Activated CD8-positive, alpha-beta memory T cell treated with anti-CD3 and anti-CD28 coated beads, Interleukin-2, amount 10 ng/mL, durations not matched to agents 7 days and 5 days (primary cell): Measurements from ENCODE around the gene BOD1L2. TPM values are rescaled to one million over a fixed set of nuclear protein-coding genes. Genes with fewer than 3 reads are reported as not detected.

ENCODE experiments used
- ATAC-seq: fragments of 150-1000 bp; cut with Tn5 transposase; one replicate; pipeline ENCODE4 v1.10.0; 2021; ENCODE audit warnings: moderate library complexity
- CTCF ChIA-PET: fragments of 350-600 bp; sonication (Branson Sonifier 250); formaldehyde crosslinking; loops from one replicate; lab custom pipeline; 2021; ENCODE audit warnings: antibody characterized with exemption; lab: Charles Lee
- DNase-seq: peaks from one replicate; pipeline ENCODE4 v3.0.0-alpha.2; 2020
- H3K27ac Mint-ChIP-seq: one replicate; pipeline ENCODE4 v1.8.0; 2021; ENCODE audit warnings: mild to moderate bottlenecking, mixed read lengths
- H3K27me3 Mint-ChIP-seq: one replicate; pipeline ENCODE4 v1.8.0; 2021; ENCODE audit warnings: mixed read lengths
- H3K36me3 Mint-ChIP-seq: one replicate; pipeline ENCODE4 v1.8.0; 2021; ENCODE audit warnings: mild to moderate bottlenecking, mixed read lengths
- H3K4me1 Mint-ChIP-seq: one replicate; pipeline ENCODE4 v1.8.0; 2021; ENCODE audit warnings: mixed read lengths
- H3K4me3 Mint-ChIP-seq: one replicate; pipeline ENCODE4 v1.8.0; 2021; ENCODE audit warnings: mild to moderate bottlenecking, moderate library complexity, mixed read lengths
- H3K9me3 Mint-ChIP-seq: one replicate; pipeline ENCODE4 v1.8.0; 2022; ENCODE audit warnings: low read depth, mixed read lengths
- total RNA-seq, 2 experiments: library from RNA; stranded (reverse); gene quantifications; one replicate each; pipeline ENCODE4 v1.2.3, GENCODE V29; 2021

The BOD1L2 gene
- total RNA-seq, 2 experiments from 2014 or later, result not detected

GRCh38 chr18:57171026-57171425 lies 24.1 kb downstream of the BOD1L2 start:
- Mint-ChIP-seq H3K4me3 (no peak overlapping the region), H3K27me3 (peaks cover 7% of the 10 kb centered on the region), H3K9me3 (no peaks in the 10 kb centered on the region), H3K4me1 (no peaks in the 10 kb centered on the region), H3K27ac (no peak overlapping the region), H3K36me3 (no peaks in the 10 kb centered on the region)
- no peak for ATAC-seq
- DNase-seq, result no peak
- CTCF ChIA-PET, result interaction anchor here (0.6 to 1.0 kb wide), 2 partner anchors 22 to 381 kb away, joined by 3 read pairs; no protein-coding TSS in a partner anchor

- no peaks in the 10 kb centered on the region for H3K27me3 Mint-ChIP-seq
- no peaks in the 10 kb centered on the region for H3K36me3 Mint-ChIP-seq
- no peak overlapping the region for H3K4me3 Mint-ChIP-seq
- no peak overlapping the region for H3K27ac Mint-ChIP-seq
- CTCF ChIA-PET, result no interaction called here
- no peak for DNase-seq
- no peak for ATAC-seq
- H3K9me3 Mint-ChIP-seq, result no peaks in the 10 kb centered on the region
- H3K4me1 Mint-ChIP-seq, result no peaks in the 10 kb centered on the region
Measured at GRCh38 chr18:57175532-57175931, 28.6 kb downstream of the BOD1L2 start.

- Mint-ChIP-seq H3K36me3 (peaks cover 3% of the 10 kb centered on the region), H3K4me1 (no peaks in the 10 kb centered on the region), H3K4me3 (no peak overlapping the region), H3K9me3 (peaks cover 13% of the 10 kb centered on the region), H3K27ac (no peak overlapping the region), H3K27me3 (peaks cover 3% of the 10 kb centered on the region)
- ATAC-seq (no peak), DNase-seq (no peak)
- CTCF ChIA-PET, result no interaction called here
Measured at GRCh38 chr18:57185434-57185833, 38.5 kb downstream of the BOD1L2 start.

GRCh38 chr18:57188851-57189557 lies 42.1 kb downstream of the BOD1L2 start:
- ATAC-seq (no peak), DNase-seq (no peak)
- H3K27me3 Mint-ChIP-seq, result peaks cover 6% of the 10 kb centered on the region
- H3K9me3 Mint-ChIP-seq, result peaks cover 13% of the 10 kb centered on the region
- CTCF ChIA-PET, result no interaction called here
- H3K27ac Mint-ChIP-seq, result no peak overlapping the region
- H3K4me1 Mint-ChIP-seq, result no peaks in the 10 kb centered on the region
- H3K4me3 Mint-ChIP-seq, result no peak overlapping the region
- H3K36me3 Mint-ChIP-seq, result peaks cover 2% of the 10 kb centered on the region

- no peak overlapping the region for H3K4me3 Mint-ChIP-seq
- H3K36me3 Mint-ChIP-seq, result peaks cover 2% of the 10 kb centered on the region
- no peaks in the 10 kb centered on the region for H3K4me1 Mint-ChIP-seq
- H3K27ac Mint-ChIP-seq, result no peak overlapping the region
- ATAC-seq (no peak), DNase-seq (no peak)
- H3K27me3 Mint-ChIP-seq, result peaks cover 6% of the 10 kb centered on the region
- CTCF ChIA-PET, result no interaction called here
- peaks cover 11% of the 10 kb centered on the region for H3K9me3 Mint-ChIP-seq
Measured at GRCh38 chr18:57190026-57190425, 43.1 kb downstream of the BOD1L2 start.

- Mint-ChIP-seq H3K4me3 (no peak overlapping the region), H3K9me3 (no peaks in the 10 kb centered on the region), H3K27ac (no peak overlapping the region), H3K36me3 (no peaks in the 10 kb centered on the region), H3K4me1 (no peaks in the 10 kb centered on the region), H3K27me3 (peaks cover 6% of the 10 kb centered on the region)
- ATAC-seq (no peak), DNase-seq (no peak)
- CTCF ChIA-PET, result no interaction called here
Measured at GRCh38 chr18:57194070-57194469, 47.2 kb downstream of the BOD1L2 start.

GRCh38 chr18:57194622-57195021 lies 47.7 kb downstream of the BOD1L2 start:
- CTCF ChIA-PET, result no interaction called here
- H3K36me3 Mint-ChIP-seq, result no peaks in the 10 kb centered on the region
- no peak overlapping the region for H3K27ac Mint-ChIP-seq
- peaks cover 4% of the 10 kb centered on the region for H3K27me3 Mint-ChIP-seq
- H3K4me3 Mint-ChIP-seq, result no peak overlapping the region
- DNase-seq (no peak), ATAC-seq (no peak)
- no peaks in the 10 kb centered on the region for H3K9me3 Mint-ChIP-seq
- H3K4me1 Mint-ChIP-seq, result no peaks in the 10 kb centered on the region

- no peaks in the 10 kb centered on the region for H3K4me1 Mint-ChIP-seq
- H3K27ac Mint-ChIP-seq, result no peak overlapping the region
- H3K36me3 Mint-ChIP-seq, result no peaks in the 10 kb centered on the region
- CTCF ChIA-PET, result no interaction called here
- H3K4me3 Mint-ChIP-seq, result no peak overlapping the region
- DNase-seq (no peak), ATAC-seq (no peak)
- H3K27me3 Mint-ChIP-seq, result peaks cover 3% of the 10 kb centered on the region
- no peaks in the 10 kb centered on the region for H3K9me3 Mint-ChIP-seq
Measured at GRCh38 chr18:57195341-57195740, 48.5 kb downstream of the BOD1L2 start.

GRCh38 chr18:57197261-57197660 lies 50.4 kb downstream of the BOD1L2 start:
- H3K4me1 Mint-ChIP-seq, result no peaks in the 10 kb centered on the region
- no peaks in the 10 kb centered on the region for H3K27me3 Mint-ChIP-seq
- H3K36me3 Mint-ChIP-seq, result no peaks in the 10 kb centered on the region
- no peak for ATAC-seq
- DNase-seq, result no peak
- no peaks in the 10 kb centered on the region for H3K9me3 Mint-ChIP-seq
- H3K27ac Mint-ChIP-seq, result no peak overlapping the region
- H3K4me3 Mint-ChIP-seq, result no peak overlapping the region
- CTCF ChIA-PET, result no interaction called here

GRCh38 chr18:57198073-57198472 lies 51.2 kb downstream of the BOD1L2 start:
- H3K9me3 Mint-ChIP-seq, result no peaks in the 10 kb centered on the region
- no peaks in the 10 kb centered on the region for H3K27me3 Mint-ChIP-seq
- ATAC-seq (no peak), DNase-seq (no peak)
- CTCF ChIA-PET, result no interaction called here
- H3K4me3 Mint-ChIP-seq, result no peak overlapping the region
- H3K36me3 Mint-ChIP-seq, result no peaks in the 10 kb centered on the region
- H3K27ac Mint-ChIP-seq, result no peak overlapping the region
- no peaks in the 10 kb centered on the region for H3K4me1 Mint-ChIP-seq

Other genes with a start within 250 kb of the BOD1L2 start
- gene ST8SIA3, start 205.5 kb downstream of the BOD1L2 start, total RNA-seq, result not detected